ENCODE data around the gene TINAGL1. TPM values are rescaled to one million over a fixed set of nuclear protein-coding genes. Genes with fewer than 3 reads are reported as not detected.
A peak's percentile ranks its signal among the peaks of the same experiment; 100 is the strongest.

TINAGL1 gene
- total RNA-seq, 1 experiment from 2014 or later: 2.5 TPM

GRCh38 chr1:31568895-31569595, 7.3 kb upstream of the TINAGL1 start:
- no peak overlapping the region for H2BK15ac ChIP-seq (ENCODE audit: low read depth, low read length)
- DNase-seq: no peak
- no peaks in the 10 kb centered on the region for H3K9me3 ChIP-seq (ENCODE audit: control insufficient read depth, low read depth, low read length)
- no peak overlapping the region for H3K14ac ChIP-seq (ENCODE audit: insufficient read depth, low read length)
- H2AK5ac ChIP-seq (ENCODE audit: insufficient read length, low read length): no peak overlapping the region
- H3K79me1 ChIP-seq (ENCODE audit: insufficient read depth, low read depth, low read length, poor library complexity, severe bottlenecking): no peaks in the 10 kb centered on the region
- H3K18ac ChIP-seq (ENCODE audit: insufficient read length, low read depth, low read length): peak overlapping the region; percentile 6
- H3K9ac ChIP-seq (ENCODE audit: extremely low read depth, insufficient read length, low read length): no peak overlapping the region
- H3K4me1 Mint-ChIP-seq: peaks cover 7 to 12% of the 10 kb centered on the region in 2 experiments
- 0 out of 7 replicates have a peak overlapping the region, but pooled peaks of 1 of the 3 experiments have one; percentile 43 for H3K27ac Mint-ChIP-seq
- no peak overlapping the region for H2BK120ac ChIP-seq (ENCODE audit: low read depth, low read length, poor library complexity, severe bottlenecking)
- peaks cover 0 to 3% of the 10 kb centered on the region in 2 experiments; a peak in 2 of 5 replicates for H3K9me3 Mint-ChIP-seq
- no peak overlapping the region for H2BK20ac ChIP-seq (ENCODE audit: low read depth, low read length, poor library complexity, severe bottlenecking)
- TF ChIP-seq, protein P1, sequence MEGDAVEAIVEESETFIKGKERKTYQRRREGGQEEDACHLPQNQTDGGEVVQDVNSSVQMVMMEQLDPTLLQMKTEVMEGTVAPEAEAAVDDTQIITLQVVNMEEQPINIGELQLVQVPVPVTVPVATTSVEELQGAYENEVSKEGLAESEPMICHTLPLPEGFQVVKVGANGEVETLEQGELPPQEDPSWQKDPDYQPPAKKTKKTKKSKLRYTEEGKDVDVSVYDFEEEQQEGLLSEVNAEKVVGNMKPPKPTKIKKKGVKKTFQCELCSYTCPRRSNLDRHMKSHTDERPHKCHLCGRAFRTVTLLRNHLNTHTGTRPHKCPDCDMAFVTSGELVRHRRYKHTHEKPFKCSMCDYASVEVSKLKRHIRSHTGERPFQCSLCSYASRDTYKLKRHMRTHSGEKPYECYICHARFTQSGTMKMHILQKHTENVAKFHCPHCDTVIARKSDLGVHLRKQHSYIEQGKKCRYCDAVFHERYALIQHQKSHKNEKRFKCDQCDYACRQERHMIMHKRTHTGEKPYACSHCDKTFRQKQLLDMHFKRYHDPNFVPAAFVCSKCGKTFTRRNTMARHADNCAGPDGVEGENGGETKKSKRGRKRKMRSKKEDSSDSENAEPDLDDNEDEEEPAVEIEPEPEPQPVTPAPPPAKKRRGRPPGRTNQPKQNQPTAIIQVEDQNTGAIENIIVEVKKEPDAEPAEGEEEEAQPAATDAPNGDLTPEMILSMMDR (conservative IDR thresholded peaks at IDR 0.05): no peak
- H2BK12ac ChIP-seq (ENCODE audit: insufficient read length, low read depth, low read length): no peak overlapping the region
- no peak overlapping the region for H4K91ac ChIP-seq (ENCODE audit: insufficient read length, low read depth, low read length)
- H3K4ac ChIP-seq (ENCODE audit: low read depth, low read length): no peak overlapping the region
- no peaks in the 10 kb centered on the region for H3K79me2 ChIP-seq (ENCODE audit: insufficient read depth, low read length)
- no peaks in the 10 kb centered on the region for H3K23me2 ChIP-seq (ENCODE audit: insufficient read length, low read depth, low read length, poor library complexity, severe bottlenecking)
- no peak overlapping the region for H4K8ac ChIP-seq (replicated peaks; ENCODE audit: insufficient read length, low read depth, low read length)
- no peak overlapping the region for H3K4me3 Mint-ChIP-seq
- no peaks in the 10 kb centered on the region; the same call in 1 of the 2 replicates for H3K4me1 ChIP-seq (ENCODE audit: insufficient read depth, low read length)
- H3K56ac ChIP-seq (ENCODE audit: insufficient read length, low read depth, low read length): no peak overlapping the region
- H3K27me3 ChIP-seq (ENCODE audit: insufficient read depth, low read length): no peaks in the 10 kb centered on the region
- H2AFZ ChIP-seq (ENCODE audit: low read length): no peak overlapping the region
- WGBS (ENCODE audit: extremely low coverage, insufficient read length, low lambda C conversion rate): no CpG with 5 or more reads among the region's 11 CpGs
- H3K27me3 Mint-ChIP-seq (ENCODE audit: low read depth): peaks cover 7% of the 10 kb centered on the region
- no peaks in the 10 kb centered on the region for H4K20me1 ChIP-seq (ENCODE audit: control insufficient read depth, insufficient read depth, insufficient read length)
- no peak overlapping the region for H3T11ph ChIP-seq (ENCODE audit: low read length)
- H3K23ac ChIP-seq (ENCODE audit: insufficient read length, low read depth, low read length): no peak overlapping the region
- no peak overlapping the region for H3K27ac ChIP-seq (ENCODE audit: insufficient read length, low read depth, low read length)
- H4K5ac ChIP-seq (ENCODE audit: insufficient read length, low read depth, low read length): no peak overlapping the region
- no peak overlapping the region for H3K4me2 ChIP-seq (ENCODE audit: insufficient read depth, insufficient read length, low read length)
- H2BK5ac ChIP-seq (ENCODE audit: insufficient read length, low read length): no peak overlapping the region
- H3K36me3 Mint-ChIP-seq (ENCODE audit: insufficient read depth in 1 of 3, low read depth in 3 of 3): no peaks in the 10 kb centered on the region

Data from H9 (cell line).